ENCODE measurements around the gene RTL1. TPM values are rescaled to one million over a fixed set of nuclear protein-coding genes. Genes with fewer than 3 reads are reported as not detected.
A peak's percentile ranks its signal among the peaks of the same experiment; 100 is the strongest.

Gene RTL1
- total and polyA plus RNA-seq, 10 of the 15 experiments (the other 5 are each of a cell fraction or from before 2014, with no cell fraction given): not detected

DNA sequence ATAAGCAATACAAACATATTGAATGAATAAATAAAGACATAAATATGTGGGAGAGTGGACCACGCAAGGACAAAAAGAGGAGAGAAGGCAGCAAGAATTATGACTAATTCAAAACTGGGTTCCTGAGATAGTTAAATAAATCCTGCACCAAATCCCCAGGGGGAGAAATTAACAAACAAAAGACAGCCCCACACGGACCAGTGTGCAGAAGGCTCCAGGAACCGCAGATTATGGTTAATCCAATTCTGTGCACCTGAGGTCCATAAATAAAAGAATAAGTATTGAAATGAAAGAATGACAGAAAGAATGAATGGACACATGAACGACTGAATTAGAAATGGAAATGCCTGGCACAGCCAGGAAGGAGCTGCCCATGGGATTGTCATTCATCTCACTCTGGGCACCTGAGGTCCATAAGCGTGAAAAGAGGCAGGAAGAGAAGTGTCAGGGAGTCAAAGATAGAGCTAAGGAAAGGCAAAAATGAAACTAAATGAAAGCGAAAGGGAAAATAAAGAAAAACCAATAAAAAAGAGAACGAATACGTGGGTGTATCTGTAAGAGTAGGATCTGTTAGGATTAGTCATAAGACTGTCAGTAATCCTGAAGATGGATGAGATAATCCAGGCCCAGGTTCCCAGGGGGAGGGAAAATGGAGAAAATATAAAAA lies 54.3 kb downstream of the RTL1 start:
- Histone ChIP-seq H3K27ac (ENCODE audit: control insufficient read depth, insufficient read depth) (no peak overlapping the region), H3K4me3 (no peak overlapping the region), H3K4me2 (ENCODE audit: control insufficient read depth, insufficient read depth) (no peak overlapping the region; the same call in 1 of the 2 replicates), H3K4me1 (ENCODE audit: control insufficient read depth, insufficient read depth, low read length) (no peaks in the 10 kb centered on the region), H3K9ac (ENCODE audit: control insufficient read depth, insufficient read depth, low read length) (no peak overlapping the region), H3K79me2 (ENCODE audit: control insufficient read depth, insufficient read depth, low read length) (no peaks in the 10 kb centered on the region), H3K36me3 (ENCODE audit: control insufficient read depth in 2 of 2, insufficient read depth in 2 of 2, low read length in 1 of 2) (no peaks in the 10 kb centered on the region), H3K9me3 (replicated peaks; ENCODE audit: control insufficient read depth, insufficient read depth, low read length) (no peaks in the 10 kb centered on the region), H2AFZ (ENCODE audit: control insufficient read depth, low read depth, low read length) (no peak overlapping the region), H4K20me1 (ENCODE audit: control insufficient read depth, insufficient read depth) (no peaks in the 10 kb centered on the region), H3K27me3 (replicated peaks in 1 of 2; ENCODE audit: control insufficient read depth in 2 of 2, insufficient read depth in 2 of 2, low read length in 1 of 2) (no peaks in the 10 kb centered on the region)
- ATAC-seq (no peak), DNase-seq (ENCODE audit: low read depth, low spot score) (no peak), FAIRE-seq (no peak)
- TF ChIP-seq, protein P1, sequence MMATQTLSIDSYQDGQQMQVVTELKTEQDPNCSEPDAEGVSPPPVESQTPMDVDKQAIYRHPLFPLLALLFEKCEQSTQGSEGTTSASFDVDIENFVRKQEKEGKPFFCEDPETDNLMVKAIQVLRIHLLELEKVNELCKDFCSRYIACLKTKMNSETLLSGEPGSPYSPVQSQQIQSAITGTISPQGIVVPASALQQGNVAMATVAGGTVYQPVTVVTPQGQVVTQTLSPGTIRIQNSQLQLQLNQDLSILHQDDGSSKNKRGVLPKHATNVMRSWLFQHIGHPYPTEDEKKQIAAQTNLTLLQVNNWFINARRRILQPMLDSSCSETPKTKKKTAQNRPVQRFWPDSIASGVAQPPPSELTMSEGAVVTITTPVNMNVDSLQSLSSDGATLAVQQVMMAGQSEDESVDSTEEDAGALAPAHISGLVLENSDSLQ (IDR thresholded peaks at IDR 0.05): peak; percentile 67
- TF ChIP-seq ZNF24 (IDR thresholded peaks at IDR 0.05) (peak; percentile 65; the same call in 1 of the 2 replicates), RB1 (IDR thresholded peaks at IDR 0.05; ENCODE audit: borderline replicate concordance) (no peak), IKZF2 (IDR thresholded peaks at IDR 0.05) (0 out of 4 replicates have a peak, but pooled peaks have one; percentile 13 to 31), ATF7 (IDR thresholded peaks at IDR 0.05; ENCODE audit: low read depth) (0 out of 2 replicates have a peak, but pooled peaks have one; percentile 18)
- intact Hi-C loops (cut with micrococcal nuclease; ENCODE audit: unreplicated experiment): no loop called here
- RAD21 ChIA-PET (ENCODE audit: unreplicated experiment): interaction anchor here (0.6 to 1.0 kb wide), 2 partner anchors 15 to 1464 kb away, joined by 3 read pairs; no protein-coding TSS in a partner anchor
- WGBS (ENCODE audit: insufficient coverage, insufficient replicate concordance, low lambda C conversion rate, missing lambda C conversion rate): 13% methylated on average over 8 of the region's 8 CpGs
- no TSS peak for BruUV-seq (replicated peaks)
- in situ Hi-C loops (cut with MboI): no loop called here
- CTCF ChIA-PET: interaction anchor here (0.7 kb wide), 1 partner anchor 104 kb away, joined by 3 read pairs; no protein-coding TSS in a partner anchor
- POLR2A ChIA-PET: no interaction called here
- SMC1A ChIA-PET (ENCODE audit: uncharacterized antibody, unreplicated experiment): interaction anchor here (0.6 to 0.7 kb wide), 2 partner anchors 372 to 624 kb away, joined by 3 read pairs; no protein-coding TSS in a partner anchor

DNA sequence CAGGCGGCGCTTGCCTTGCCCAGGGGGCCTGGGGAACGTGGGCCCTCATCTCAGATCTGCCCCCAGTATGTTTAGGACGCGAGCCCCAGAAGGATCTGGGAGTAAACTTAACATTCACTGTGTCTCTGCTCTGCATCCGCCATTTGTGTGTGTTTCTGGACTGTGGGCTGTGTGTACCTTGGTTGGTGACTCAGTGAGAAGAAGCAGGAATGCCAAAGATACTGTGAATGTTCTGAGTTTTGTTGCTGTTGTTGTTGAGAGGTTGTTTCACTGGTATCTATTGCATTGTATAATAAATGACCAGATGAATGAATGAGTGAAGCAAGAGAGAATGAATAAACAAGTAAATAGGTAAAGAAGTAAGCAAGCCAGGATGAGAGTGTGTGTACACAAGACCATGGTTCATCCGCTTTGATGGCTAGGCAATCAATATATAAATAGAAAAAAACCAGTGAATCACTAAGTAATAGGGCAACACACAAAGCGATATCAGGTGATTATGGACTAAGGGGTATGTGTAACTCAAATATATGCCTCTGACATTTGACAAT lies 57.1 kb downstream of the RTL1 start:
- SMC1A ChIA-PET (ENCODE audit: uncharacterized antibody, unreplicated experiment): no interaction called here
- Histone ChIP-seq H3K9me3 (replicated peaks; ENCODE audit: control insufficient read depth, insufficient read depth, low read length) (no peaks in the 10 kb centered on the region), H3K9ac (ENCODE audit: control insufficient read depth, insufficient read depth, low read length) (no peak overlapping the region), H3K27ac (ENCODE audit: control insufficient read depth, insufficient read depth) (no peak overlapping the region), H3K79me2 (ENCODE audit: control insufficient read depth, insufficient read depth, low read length) (no peaks in the 10 kb centered on the region), H3K4me3 (no peak overlapping the region), H3K27me3 (replicated peaks in 1 of 2; ENCODE audit: control insufficient read depth in 2 of 2, insufficient read depth in 2 of 2, low read length in 1 of 2) (no peaks in the 10 kb centered on the region), H3K4me1 (ENCODE audit: control insufficient read depth, insufficient read depth, low read length) (no peaks in the 10 kb centered on the region), H3K36me3 (ENCODE audit: control insufficient read depth in 2 of 2, insufficient read depth in 2 of 2, low read length in 1 of 2) (no peaks in the 10 kb centered on the region), H3K4me2 (ENCODE audit: control insufficient read depth, insufficient read depth) (no peak overlapping the region), H4K20me1 (ENCODE audit: control insufficient read depth, insufficient read depth) (no peaks in the 10 kb centered on the region), H2AFZ (ENCODE audit: control insufficient read depth, low read depth, low read length) (no peak overlapping the region)
- intact Hi-C loops (cut with micrococcal nuclease; ENCODE audit: unreplicated experiment): no loop called here
- POLR2A ChIA-PET: no interaction called here
- no peak for TF ChIP-seq MEF2B (IDR thresholded peaks at IDR 0.05; ENCODE audit: partially characterized antibody, poor library complexity, severe bottlenecking)
- no peak for TF ChIP-seq ZNF24 (IDR thresholded peaks at IDR 0.05)
- TF ChIP-seq, protein P2, sequence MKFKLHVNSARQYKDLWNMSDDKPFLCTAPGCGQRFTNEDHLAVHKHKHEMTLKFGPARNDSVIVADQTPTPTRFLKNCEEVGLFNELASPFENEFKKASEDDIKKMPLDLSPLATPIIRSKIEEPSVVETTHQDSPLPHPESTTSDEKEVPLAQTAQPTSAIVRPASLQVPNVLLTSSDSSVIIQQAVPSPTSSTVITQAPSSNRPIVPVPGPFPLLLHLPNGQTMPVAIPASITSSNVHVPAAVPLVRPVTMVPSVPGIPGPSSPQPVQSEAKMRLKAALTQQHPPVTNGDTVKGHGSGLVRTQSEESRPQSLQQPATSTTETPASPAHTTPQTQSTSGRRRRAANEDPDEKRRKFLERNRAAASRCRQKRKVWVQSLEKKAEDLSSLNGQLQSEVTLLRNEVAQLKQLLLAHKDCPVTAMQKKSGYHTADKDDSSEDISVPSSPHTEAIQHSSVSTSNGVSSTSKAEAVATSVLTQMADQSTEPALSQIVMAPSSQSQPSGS (IDR thresholded peaks at IDR 0.05; ENCODE audit: low read length): no peak
- no peak for TF ChIP-seq ASH2L (IDR thresholded peaks at IDR 0.05; ENCODE audit: borderline replicate concordance, low read depth)
- TF ChIP-seq RCOR1 (conservative IDR thresholded peaks at IDR 0.05; ENCODE audit: low read depth, low read length): no peak
- no peak for TF ChIP-seq TBL1XR1 (IDR thresholded peaks at IDR 0.05; ENCODE audit: low read depth, low read length)
- 39% methylated on average over 8 of the region's 8 CpGs for WGBS (ENCODE audit: insufficient coverage, insufficient replicate concordance, low lambda C conversion rate, missing lambda C conversion rate)
- in situ Hi-C loops (cut with MboI): no loop called here
- no peak for FAIRE-seq
- RAD21 ChIA-PET (ENCODE audit: unreplicated experiment): no interaction called here
- DNase-seq (ENCODE audit: low read depth, low spot score): no peak
- no TSS peak for BruUV-seq (replicated peaks)
- CTCF ChIA-PET: no interaction called here
- no peak for ATAC-seq

Measured in GM12878 (cell line).